ENCODE measurements around the gene TAS2R60.

GRCh38 chr7:143447466-143447865, 4.2 kb downstream of the TAS2R60 start:
- TF ChIP-seq CTCF (conservative IDR thresholded peaks at IDR 0.05; ENCODE audit: low read depth, low read length), result no peak
- TF ChIP-seq POLR2A (IDR thresholded peaks at IDR 0.05; ENCODE audit: low read depth, low read length), result no peak
- TF ChIP-seq CHD1 (IDR thresholded peaks at IDR 0.05; ENCODE audit: low read depth, low read length), result no peak
- TF ChIP-seq RAD21 (IDR thresholded peaks at IDR 0.05; ENCODE audit: low read length), result no peak
- TF ChIP-seq ELK1 (IDR thresholded peaks at IDR 0.05; ENCODE audit: borderline replicate concordance, low read depth, low read length), result no peak
- TF ChIP-seq FOS (IDR thresholded peaks at IDR 0.05; ENCODE audit: low read depth, low read length), result no peak
- no peak for TF ChIP-seq MXI1 (IDR thresholded peaks at IDR 0.05; ENCODE audit: borderline replicate concordance, low read depth, low read length)
- no peak for TF ChIP-seq USF2 (IDR thresholded peaks at IDR 0.05; ENCODE audit: low read depth, low read length)
- TF ChIP-seq CEBPB (IDR thresholded peaks at IDR 0.05; ENCODE audit: low read depth, low read length), result no peak
- TF ChIP-seq BHLHE40 (IDR thresholded peaks at IDR 0.05; ENCODE audit: low read depth, low read length), result no peak
- no peak for TF ChIP-seq RFX5 (IDR thresholded peaks at IDR 0.05; ENCODE audit: low read depth, low read length)
- no peak for TF ChIP-seq MAFK (IDR thresholded peaks at IDR 0.05; ENCODE audit: low read depth, low read length)
- TF ChIP-seq SMC3 (IDR thresholded peaks at IDR 0.05; ENCODE audit: low read depth, low read length), result no peak

All from IMR-90 (cell line).